ENCODE data around the gene SRM. TPM values are rescaled to one million over a fixed set of nuclear protein-coding genes. Genes with fewer than 3 reads are reported as not detected.
"Not testable (repeated sequence)": the region's sequence is repeated elsewhere in the genome, so short reads cannot be mapped to it uniquely, and the experiment has no call there.

SRM gene
- total and polyA plus RNA-seq, 4 donors = 8.6 to 59.1 (median 24.3) TPM

DNA sequence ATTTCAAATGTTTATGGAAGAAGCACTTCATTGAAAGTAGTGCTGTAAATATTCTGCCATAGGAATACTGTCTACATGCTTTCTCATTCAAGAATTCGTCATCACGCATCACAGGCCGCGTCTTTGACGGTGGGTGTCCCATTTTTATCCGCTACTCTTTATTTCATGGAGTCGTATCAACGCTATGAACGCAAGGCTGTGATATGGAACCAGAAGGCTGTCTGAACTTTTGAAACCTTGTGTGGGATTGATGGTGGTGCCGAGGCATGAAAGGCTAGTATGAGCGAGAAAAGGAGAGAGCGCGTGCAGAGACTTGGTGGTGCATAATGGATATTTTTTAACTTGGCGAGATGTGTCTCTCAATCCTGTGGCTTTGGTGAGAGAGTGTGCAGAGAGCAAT, 36.6 kb downstream of the SRM start:
- Histone ChIP-seq H3K27ac (ENCODE audit: low read depth in 1 of 2, low read length in 2 of 2) (no peak overlapping the region), H3K36me3 (ENCODE audit: control insufficient read depth in 4 of 4, insufficient read depth in 3 of 4, low read depth in 1 of 4, low read length in 3 of 4) (peaks cover 9 to 86% (median 72%) of the 10 kb centered on the region in 4 donors), H3K9me3 (ENCODE audit: control insufficient read depth in 4 of 4, low read length in 3 of 4) (no peaks in the 10 kb centered on the region), H3K9ac (ENCODE audit: low read depth in 1 of 2, low read length in 2 of 2) (no peak overlapping the region), H3K4me1 (ENCODE audit: control insufficient read depth in 4 of 4, insufficient read depth in 4 of 4, low read length in 3 of 4) (peaks cover 0 to 3% (median 1%) of the 10 kb centered on the region in 4 donors), H3K27me3 (ENCODE audit: control insufficient read depth in 4 of 4, insufficient read depth in 4 of 4, low read length in 3 of 4) (no peaks in the 10 kb centered on the region), H3K4me3 (ENCODE audit: low read depth in 1 of 3, low read length in 3 of 3) (no peak overlapping the region)
- TF ChIP-seq YY1 (IDR thresholded peaks at IDR 0.05) (no peak), RAD21 (IDR thresholded peaks at IDR 0.05) (no peak), SP1 (IDR thresholded peaks at IDR 0.05) (no peak), FOXA1 (IDR thresholded peaks at IDR 0.05) (no peak), HNF4G (IDR thresholded peaks at IDR 0.05) (no peak), EGR1 (IDR thresholded peaks at IDR 0.05; ENCODE audit: low read depth in 2 of 2) (no peak), HNF4A (conservative IDR thresholded peaks at IDR 0.05) (no peak), FOXA2 (IDR thresholded peaks at IDR 0.05) (no peak)
- TF ChIP-seq, protein P1, sequence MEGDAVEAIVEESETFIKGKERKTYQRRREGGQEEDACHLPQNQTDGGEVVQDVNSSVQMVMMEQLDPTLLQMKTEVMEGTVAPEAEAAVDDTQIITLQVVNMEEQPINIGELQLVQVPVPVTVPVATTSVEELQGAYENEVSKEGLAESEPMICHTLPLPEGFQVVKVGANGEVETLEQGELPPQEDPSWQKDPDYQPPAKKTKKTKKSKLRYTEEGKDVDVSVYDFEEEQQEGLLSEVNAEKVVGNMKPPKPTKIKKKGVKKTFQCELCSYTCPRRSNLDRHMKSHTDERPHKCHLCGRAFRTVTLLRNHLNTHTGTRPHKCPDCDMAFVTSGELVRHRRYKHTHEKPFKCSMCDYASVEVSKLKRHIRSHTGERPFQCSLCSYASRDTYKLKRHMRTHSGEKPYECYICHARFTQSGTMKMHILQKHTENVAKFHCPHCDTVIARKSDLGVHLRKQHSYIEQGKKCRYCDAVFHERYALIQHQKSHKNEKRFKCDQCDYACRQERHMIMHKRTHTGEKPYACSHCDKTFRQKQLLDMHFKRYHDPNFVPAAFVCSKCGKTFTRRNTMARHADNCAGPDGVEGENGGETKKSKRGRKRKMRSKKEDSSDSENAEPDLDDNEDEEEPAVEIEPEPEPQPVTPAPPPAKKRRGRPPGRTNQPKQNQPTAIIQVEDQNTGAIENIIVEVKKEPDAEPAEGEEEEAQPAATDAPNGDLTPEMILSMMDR (IDR thresholded peaks at IDR 0.05; ENCODE audit: low read depth, low read length, missing input control) = no peak
- TF ChIP-seq, protein P2, sequence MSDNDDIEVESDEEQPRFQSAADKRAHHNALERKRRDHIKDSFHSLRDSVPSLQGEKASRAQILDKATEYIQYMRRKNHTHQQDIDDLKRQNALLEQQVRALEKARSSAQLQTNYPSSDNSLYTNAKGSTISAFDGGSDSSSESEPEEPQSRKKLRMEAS (IDR thresholded peaks at IDR 0.05) = no peak
- TF ChIP-seq, protein P3, sequence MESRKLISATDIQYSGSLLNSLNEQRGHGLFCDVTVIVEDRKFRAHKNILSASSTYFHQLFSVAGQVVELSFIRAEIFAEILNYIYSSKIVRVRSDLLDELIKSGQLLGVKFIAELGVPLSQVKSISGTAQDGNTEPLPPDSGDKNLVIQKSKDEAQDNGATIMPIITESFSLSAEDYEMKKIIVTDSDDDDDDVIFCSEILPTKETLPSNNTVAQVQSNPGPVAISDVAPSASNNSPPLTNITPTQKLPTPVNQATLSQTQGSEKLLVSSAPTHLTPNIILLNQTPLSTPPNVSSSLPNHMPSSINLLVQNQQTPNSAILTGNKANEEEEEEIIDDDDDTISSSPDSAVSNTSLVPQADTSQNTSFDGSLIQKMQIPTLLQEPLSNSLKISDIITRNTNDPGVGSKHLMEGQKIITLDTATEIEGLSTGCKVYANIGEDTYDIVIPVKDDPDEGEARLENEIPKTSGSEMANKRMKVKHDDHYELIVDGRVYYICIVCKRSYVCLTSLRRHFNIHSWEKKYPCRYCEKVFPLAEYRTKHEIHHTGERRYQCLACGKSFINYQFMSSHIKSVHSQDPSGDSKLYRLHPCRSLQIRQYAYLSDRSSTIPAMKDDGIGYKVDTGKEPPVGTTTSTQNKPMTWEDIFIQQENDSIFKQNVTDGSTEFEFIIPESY (IDR thresholded peaks at IDR 0.05) = no peak
- WGBS = 97% methylated on average over 14 of the region's 14 CpGs
- no peak for DNase-seq (ENCODE audit: low spot score)

DNA sequence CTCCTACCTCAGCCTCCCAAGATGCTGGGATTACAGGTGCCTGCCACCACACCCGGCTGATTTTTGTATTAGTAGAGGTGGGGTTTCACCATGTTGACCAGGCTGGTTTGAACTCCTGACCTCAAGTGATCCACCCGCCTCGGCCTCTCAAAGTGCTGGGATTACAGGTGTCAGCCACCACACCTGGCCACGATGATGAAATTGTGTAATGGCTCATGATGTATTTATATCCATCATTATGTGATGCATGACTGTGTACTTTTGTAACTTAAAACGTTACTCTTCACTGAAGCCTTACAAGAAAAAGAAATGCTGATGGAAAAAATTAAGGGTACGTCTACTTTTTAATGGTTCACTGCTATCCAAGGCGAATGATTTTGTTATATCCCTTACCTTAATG, 39.8 kb downstream of the SRM start:
- TF ChIP-seq RAD21 (IDR thresholded peaks at IDR 0.05) (no peak), HNF4G (IDR thresholded peaks at IDR 0.05) (no peak), EGR1 (IDR thresholded peaks at IDR 0.05; ENCODE audit: low read depth in 2 of 2) (no peak)
- TF ChIP-seq, protein P3 (IDR thresholded peaks at IDR 0.05) = no peak
- TF ChIP-seq, protein P2 (IDR thresholded peaks at IDR 0.05) = no peak
- Histone ChIP-seq H3K27ac (ENCODE audit: low read depth in 1 of 2, low read length in 2 of 2) (no peak overlapping the region), H3K4me3 (ENCODE audit: low read depth in 1 of 3, low read length in 3 of 3) (no peak overlapping the region), H3K9me3 (ENCODE audit: control insufficient read depth in 4 of 4, low read length in 3 of 4) (no peaks in the 10 kb centered on the region), H3K36me3 (ENCODE audit: control insufficient read depth in 4 of 4, insufficient read depth in 3 of 4, low read depth in 1 of 4, low read length in 3 of 4) (peaks cover 9 to 75% (median 61%) of the 10 kb centered on the region in 4 donors), H3K9ac (ENCODE audit: low read depth in 1 of 2, low read length in 2 of 2) (no peak overlapping the region), H3K27me3 (ENCODE audit: control insufficient read depth in 4 of 4, insufficient read depth in 4 of 4, low read length in 3 of 4) (no peaks in the 10 kb centered on the region), H3K4me1 (ENCODE audit: control insufficient read depth in 4 of 4, insufficient read depth in 4 of 4, low read length in 3 of 4) (peaks cover 0 to 3% (median 1%) of the 10 kb centered on the region in 4 donors)
- WGBS = 89% methylated on average over 7 of the region's 7 CpGs
- DNase-seq (ENCODE audit: low spot score) = no peak

DNA sequence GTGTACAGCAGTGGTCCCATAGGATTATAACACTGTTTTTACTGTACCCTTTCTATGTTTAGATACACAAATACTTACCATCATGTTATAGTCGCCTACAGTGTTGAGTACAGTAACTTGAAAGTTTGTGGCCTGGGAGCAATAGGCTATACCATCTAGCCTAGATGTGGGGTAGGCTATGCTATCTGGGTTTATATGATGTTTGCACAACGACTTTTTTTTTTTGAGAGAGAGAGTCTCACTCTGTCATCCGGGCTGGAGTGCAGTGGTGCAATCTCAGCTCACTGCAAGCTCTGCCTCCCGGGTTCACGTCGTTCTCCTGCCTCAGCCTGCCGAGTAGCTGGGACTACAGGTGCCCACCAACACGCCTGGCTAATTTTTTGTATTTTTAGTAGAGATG, 40.5 kb downstream of the SRM start:
- WGBS = 72% methylated on average over 8 of the region's 8 CpGs
- H3K36me3 ChIP-seq (ENCODE audit: control insufficient read depth in 4 of 4, insufficient read depth in 3 of 4, low read depth in 1 of 4, low read length in 3 of 4) = peaks cover 9 to 71% (median 58%) of the 10 kb centered on the region in 4 donors
- not testable (repeated sequence) for H3K27me3 ChIP-seq (ENCODE audit: control insufficient read depth in 4 of 4, insufficient read depth in 4 of 4, low read length in 3 of 4); H3K27ac ChIP-seq (ENCODE audit: low read depth in 1 of 2, low read length in 2 of 2); H3K4me1 ChIP-seq (ENCODE audit: control insufficient read depth in 4 of 4, insufficient read depth in 4 of 4, low read length in 3 of 4); H3K9ac ChIP-seq (ENCODE audit: low read depth in 1 of 2, low read length in 2 of 2); H3K9me3 ChIP-seq (ENCODE audit: control insufficient read depth in 4 of 4, low read length in 3 of 4); DNase-seq (ENCODE audit: low spot score); H3K4me3 ChIP-seq (ENCODE audit: low read depth in 1 of 3, low read length in 3 of 3)

All from liver (tissue), 9 donors.